Neural cell (in vitro differentiated cells): ENCODE results near the gene KLHL36. TPM values are rescaled to one million over a fixed set of nuclear protein-coding genes. Genes with fewer than 3 reads are reported as not detected.
A peak's percentile ranks its signal among the peaks of the same experiment; 100 is the strongest.

Experiments
- H2AFZ ChIP-seq: fragments of 200-600, 300-800 bp; sonication (generic), shearing (Covaris generic); 2 replicates; pipeline ENCODE4 v1.6.0; 2014; ENCODE audit warnings: low read depth, mild to moderate bottlenecking, antibody characterized with exemption, low read length, moderate library complexity
- H3F3A ChIP-seq: fragments of 200-600 bp; shearing (Covaris generic); 2 replicates; pipeline ENCODE4 v1.6.1; 2016; ENCODE audit warnings: mild to moderate bottlenecking, moderate library complexity, mixed read lengths, antibody characterized with exemption, low read length; ENCODE audit not compliant: insufficient read depth, poor library complexity, severe bottlenecking
- H3K27ac ChIP-seq: fragments of 200-600, 300-800 bp; sonication (generic), shearing (Covaris generic); 2 replicates; pipeline ENCODE4 v1.5.1; 2014; ENCODE audit warnings: mild to moderate bottlenecking, low read length, moderate library complexity
- H3K27me3 ChIP-seq: fragments of 300-800, 200-600 bp; sonication (generic), shearing (Covaris generic); 2 replicates; pipeline ENCODE4 v1.6.0; 2014; ENCODE audit warnings: mild to moderate bottlenecking, low read depth, low read length, moderate library complexity; ENCODE audit not compliant: insufficient read depth
- H3K36me3 ChIP-seq: fragments of 300-800, 200-600 bp; sonication (generic), shearing (Covaris generic); 2 replicates; pipeline ENCODE4 v1.5.1; 2014; ENCODE audit warnings: mild to moderate bottlenecking, antibody characterized with exemption, low read length, moderate library complexity; ENCODE audit not compliant: insufficient read depth
- H3K4me2 ChIP-seq: fragments of 300-800, 200-600 bp; sonication (generic), shearing (Covaris generic); 2 replicates; pipeline ENCODE4 v1.6.0; 2014; ENCODE audit warnings: mild to moderate bottlenecking, low read length
- H3K4me3 ChIP-seq: fragments of 300-800, 200-600 bp; sonication (generic), shearing (Covaris generic); 2 replicates; pipeline ENCODE4 v1.5.1; 2014; ENCODE audit warnings: mild to moderate bottlenecking, low read length, moderate library complexity
- H3K79me2 ChIP-seq: fragments of 200-600 bp; shearing (Covaris generic); replicated peaks from 2 replicates; pipeline ENCODE4 v1.6.0; 2014; ENCODE audit warnings: mild to moderate bottlenecking, low read length, moderate library complexity; ENCODE audit not compliant: insufficient read depth
- H3K9ac ChIP-seq: fragments of 300-800, 200-600 bp; sonication (generic), shearing (Covaris generic); 2 replicates; pipeline ENCODE4 v1.6.1; 2016; ENCODE audit warnings: mild to moderate bottlenecking, low read length, mixed read lengths
- H3K9me2 ChIP-seq: fragments of 200-600 bp; shearing (Covaris generic); 2 replicates; pipeline ENCODE4 v1.6.1; 2016; ENCODE audit warnings: mild to moderate bottlenecking, low read length, mixed read lengths; ENCODE audit not compliant: insufficient read depth
- H3K9me3 ChIP-seq: fragments of 200-600, 300-800 bp; sonication (generic), shearing (Covaris generic); 2 replicates; pipeline ENCODE4 v1.6.1; 2016; ENCODE audit warnings: mild to moderate bottlenecking, mixed run types, low read length, moderate library complexity, mixed read lengths
- H4K20me1 ChIP-seq: fragments of 200-600 bp; shearing (Covaris generic); 2 replicates; pipeline ENCODE4 v1.6.1; 2016; ENCODE audit warnings: mild to moderate bottlenecking, mixed run types; ENCODE audit not compliant: insufficient read depth
- CTCF ChIP-seq: fragments of 450-650 bp; IDR thresholded peaks from 2 replicates; pipeline ENCODE4 v1.5.1; 2014; ENCODE audit warnings: antibody characterized with exemption, mild to moderate bottlenecking, moderate library complexity; ENCODE audit not compliant: poor library complexity, severe bottlenecking
- EP300 ChIP-seq: fragments of 450-650 bp; conservative IDR thresholded peaks from 2 replicates; pipeline ENCODE4 v1.6.1; 2014; ENCODE audit warnings: antibody characterized with exemption, mild to moderate bottlenecking, moderate library complexity; ENCODE audit not compliant: poor library complexity, severe bottlenecking
- EZH2 ChIP-seq: fragments of 200-600, 300-800 bp; shearing (Covaris generic), sonication (generic); IDR thresholded peaks from 2 replicates; pipeline ENCODE4 v1.6.1; 2014; ENCODE audit warnings: antibody characterized with exemption, low read length, borderline replicate concordance, mild to moderate bottlenecking; ENCODE audit not compliant: insufficient read depth, poor library complexity, severe bottlenecking
- MXI1 ChIP-seq: fragments of 450-650 bp; conservative IDR thresholded peaks from 2 replicates; pipeline ENCODE4 v1.6.1; 2014; ENCODE audit warnings: antibody characterized with exemption, mild to moderate bottlenecking; ENCODE audit not compliant: poor library complexity, severe bottlenecking
- POLR2AphosphoS5 ChIP-seq: IDR thresholded peaks from 2 replicates; pipeline ENCODE4 v1.6.1; 2012
- RAD21 ChIP-seq: fragments of 450-650 bp; conservative IDR thresholded peaks from 2 replicates; pipeline ENCODE4 v1.6.1; 2014; ENCODE audit warnings: antibody characterized with exemption, mild to moderate bottlenecking, moderate library complexity
- REST ChIP-seq: IDR thresholded peaks from 2 replicates; pipeline ENCODE4 v1.6.1; 2012; ENCODE audit warnings: borderline replicate concordance
- SMC3 ChIP-seq: fragments of 450-650 bp; conservative IDR thresholded peaks from 2 replicates; pipeline ENCODE4 v1.6.1; 2014; ENCODE audit warnings: antibody characterized with exemption, mild to moderate bottlenecking, moderate library complexity; ENCODE audit not compliant: poor library complexity
- TAF1 ChIP-seq: IDR thresholded peaks from 2 replicates; pipeline ENCODE4 v1.6.1; 2012; ENCODE audit warnings: low read depth
- polyA plus RNA-seq: library from polyadenylated mRNA; depleted of rRNA; stranded (reverse); fragments of >200 nt; gene quantifications from 2 replicates; pipeline ENCODE4 v1.2.3, GENCODE V29; 2014

The KLHL36 gene
- polyA plus RNA-seq, 1 donor from 2014 or later = 43.8 TPM

- Histone ChIP-seq H3K4me3 (peak within 1 kb of the TSS; percentile 98), H3F3A (no peaks in the 10 kb centered on the region), H3K27me3 (no peaks in the 10 kb centered on the region), H3K9ac (peak within 1 kb of the TSS; percentile 77), H2AFZ (peak within 1 kb of the TSS; percentile 62), H3K4me2 (peak within 1 kb of the TSS; percentile 88), H4K20me1 (no peaks in the 10 kb centered on the region), H3K36me3 (no peaks in the 10 kb centered on the region), H3K9me3 (no peaks in the 10 kb centered on the region), H3K79me2 (peaks cover 28% of the 10 kb centered on the region), H3K27ac (peak within 1 kb of the TSS; percentile 64), H3K9me2 (no peaks in the 10 kb centered on the region)
- no peak for TF ChIP-seq EZH2
- peak; percentile 43 for TF ChIP-seq EP300
- peak; percentile 60 for TF ChIP-seq TAF1
- no peak for TF ChIP-seq RAD21
- peak; percentile 50 for TF ChIP-seq SMC3
- no peak for TF ChIP-seq REST
- TF ChIP-seq POLR2AphosphoS5 = peak; percentile 88
- no peak for TF ChIP-seq CTCF
- peak; percentile 67 for TF ChIP-seq MXI1
These were observed 30.3 kb upstream of the KLHL36 start, which contains the start of gene COTL1 for GRCh38 chr16:84617791-84618580. Gene COTL1, minus strand, starts transcription at chr16:84618078. Its CDS starts 164 bp downstream, at chr16:84617914.

DNA sequence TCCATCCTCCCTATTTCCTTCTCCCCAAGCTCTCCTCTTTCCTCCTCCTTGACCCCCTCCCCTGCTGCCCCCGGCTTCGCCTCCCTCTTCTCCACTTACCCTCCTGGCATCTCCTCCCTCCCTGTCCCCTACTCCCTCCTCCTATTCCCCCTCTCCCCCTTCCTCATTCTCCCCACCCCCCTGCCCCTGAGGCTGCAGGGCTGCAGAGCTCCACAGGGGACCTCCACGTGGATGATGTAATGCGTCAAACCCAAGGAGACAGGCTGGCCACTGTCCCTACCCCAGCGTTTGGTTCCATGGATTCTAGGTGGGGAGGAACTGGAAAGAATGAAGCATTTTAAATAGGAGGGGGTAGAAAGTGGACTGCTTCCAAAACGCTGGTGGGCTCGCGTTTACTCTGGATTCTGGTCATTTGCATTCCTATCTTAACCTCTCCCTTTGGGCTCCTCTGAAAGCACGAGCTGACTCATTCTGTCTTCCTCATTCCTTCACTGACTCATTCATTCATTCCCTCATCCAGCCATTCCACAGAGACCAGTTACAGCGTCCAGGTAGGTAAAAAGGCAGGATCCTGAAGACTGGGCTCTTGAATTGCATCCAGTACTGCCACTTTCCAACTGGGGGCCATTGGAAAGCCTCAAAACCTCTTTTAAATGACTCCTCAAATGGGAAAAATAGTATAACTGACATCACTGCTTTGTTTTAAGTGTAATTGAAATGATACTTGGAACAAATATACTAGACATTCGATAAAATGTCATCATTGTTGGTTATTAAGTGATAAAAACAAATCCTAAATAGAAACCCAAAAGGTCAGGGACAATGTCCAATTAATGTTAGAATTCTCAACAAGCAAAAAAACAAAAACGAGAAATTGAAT lies 29.5 kb upstream of the KLHL36 start:
- Histone ChIP-seq H3K9ac (peak overlapping the region; percentile 37), H3K36me3 (no peaks in the 10 kb centered on the region), H3K4me3 (peak overlapping the region; percentile 35), H3K27me3 (no peaks in the 10 kb centered on the region), H4K20me1 (no peaks in the 10 kb centered on the region), H3K4me2 (no peak overlapping the region), H3K9me2 (no peaks in the 10 kb centered on the region), H3K27ac (peak overlapping the region; percentile 8), H3K9me3 (no peaks in the 10 kb centered on the region), H3F3A (no peaks in the 10 kb centered on the region), H3K79me2 (peaks cover 23% of the 10 kb centered on the region), H2AFZ (peak overlapping the region; percentile 62)
- TF ChIP-seq MXI1 (no peak), EZH2 (no peak), SMC3 (no peak), RAD21 (no peak), EP300 (no peak), REST (no peak), TAF1 (no peak), CTCF (no peak), POLR2AphosphoS5 (no peak)
